ENCODE measurements around the gene ACLY.

ACLY gene

GRCh38 chr17:41965694-41966462 is 47.1 kb upstream of the ACLY start:
- Histone ChIP-seq H3K4me3 (ENCODE audit: low read depth, low read length) (peak overlapping the region; percentile 90), H3K9me3 (ENCODE audit: severe bottlenecking) (no peaks in the 10 kb centered on the region), H3K36me3 (peaks cover 38% of the 10 kb centered on the region), H3K27me3 (ENCODE audit: insufficient read depth, low read depth, severe bottlenecking) (no peaks in the 10 kb centered on the region), H3K27ac (peak overlapping the region; percentile 88)
- DNase-seq, result peak; percentile 97
- TF ChIP-seq, protein P1, sequence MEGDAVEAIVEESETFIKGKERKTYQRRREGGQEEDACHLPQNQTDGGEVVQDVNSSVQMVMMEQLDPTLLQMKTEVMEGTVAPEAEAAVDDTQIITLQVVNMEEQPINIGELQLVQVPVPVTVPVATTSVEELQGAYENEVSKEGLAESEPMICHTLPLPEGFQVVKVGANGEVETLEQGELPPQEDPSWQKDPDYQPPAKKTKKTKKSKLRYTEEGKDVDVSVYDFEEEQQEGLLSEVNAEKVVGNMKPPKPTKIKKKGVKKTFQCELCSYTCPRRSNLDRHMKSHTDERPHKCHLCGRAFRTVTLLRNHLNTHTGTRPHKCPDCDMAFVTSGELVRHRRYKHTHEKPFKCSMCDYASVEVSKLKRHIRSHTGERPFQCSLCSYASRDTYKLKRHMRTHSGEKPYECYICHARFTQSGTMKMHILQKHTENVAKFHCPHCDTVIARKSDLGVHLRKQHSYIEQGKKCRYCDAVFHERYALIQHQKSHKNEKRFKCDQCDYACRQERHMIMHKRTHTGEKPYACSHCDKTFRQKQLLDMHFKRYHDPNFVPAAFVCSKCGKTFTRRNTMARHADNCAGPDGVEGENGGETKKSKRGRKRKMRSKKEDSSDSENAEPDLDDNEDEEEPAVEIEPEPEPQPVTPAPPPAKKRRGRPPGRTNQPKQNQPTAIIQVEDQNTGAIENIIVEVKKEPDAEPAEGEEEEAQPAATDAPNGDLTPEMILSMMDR (IDR thresholded peaks at IDR 0.05; ENCODE audit: low read depth, low read length), result no peak

DNA sequence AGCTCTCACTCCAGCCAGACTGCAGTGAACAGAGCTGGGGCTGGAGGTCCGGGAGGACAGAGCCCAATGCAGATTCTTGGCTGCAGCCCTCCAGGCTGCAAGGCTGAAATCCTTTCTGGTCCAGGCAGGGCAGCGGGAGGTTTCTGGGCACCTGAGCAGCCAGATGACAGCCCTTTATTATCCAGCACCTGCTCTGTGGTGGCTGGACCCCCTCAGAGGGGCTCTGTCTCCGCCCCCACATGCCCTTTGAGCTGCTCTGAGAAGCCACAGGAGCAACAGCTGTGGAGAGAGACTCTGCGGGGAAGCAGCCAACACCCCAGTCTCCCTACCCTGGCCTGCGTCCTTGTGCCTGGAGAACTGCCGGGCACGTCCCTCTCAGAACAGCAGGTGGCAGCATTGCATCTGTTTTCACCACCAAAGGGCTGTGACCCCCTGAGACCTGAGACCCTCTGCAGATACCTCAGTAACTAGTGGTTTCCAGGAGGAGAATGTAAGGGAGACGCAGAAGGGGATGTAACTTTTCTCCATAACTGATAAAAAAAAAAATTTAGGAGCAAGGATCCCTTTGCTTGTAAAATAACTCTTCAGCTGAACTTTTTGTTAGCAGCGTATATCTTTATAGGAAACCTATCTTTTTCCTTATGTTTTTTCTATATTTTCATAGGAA is 44.1 kb upstream of the ACLY start:
- H3K9me3 ChIP-seq (ENCODE audit: severe bottlenecking), result no peaks in the 10 kb centered on the region
- TF ChIP-seq, protein P1 (IDR thresholded peaks at IDR 0.05; ENCODE audit: low read depth, low read length), result peak; percentile 96
- DNase-seq, result peak; percentile 88
- peaks cover 10% of the 10 kb centered on the region for H3K36me3 ChIP-seq
- H3K4me3 ChIP-seq (ENCODE audit: low read depth, low read length), result no peak overlapping the region
- no peak overlapping the region for H3K27ac ChIP-seq
- no peaks in the 10 kb centered on the region for H3K27me3 ChIP-seq (ENCODE audit: insufficient read depth, low read depth, severe bottlenecking)

DNA sequence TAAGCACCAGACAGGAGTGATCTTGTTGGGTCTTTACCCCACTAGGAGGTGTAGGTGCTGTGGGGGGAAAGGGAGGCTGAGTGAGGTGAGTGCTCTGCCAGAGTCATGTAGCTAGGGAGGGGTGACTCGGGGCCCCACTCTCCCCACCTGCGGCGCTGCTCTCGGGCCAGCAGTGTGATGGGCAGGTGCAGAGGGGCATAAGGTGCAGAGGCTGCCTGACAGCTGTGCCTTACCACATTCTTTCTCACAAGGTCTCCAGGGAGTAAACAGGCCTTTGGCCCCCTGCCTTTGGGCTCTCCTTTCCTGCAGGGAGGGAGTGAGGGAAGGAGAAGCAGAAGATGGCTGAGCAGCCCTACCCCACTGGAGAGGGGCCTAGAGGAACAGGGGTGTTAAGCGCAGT is 43.4 kb upstream of the ACLY start:
- Histone ChIP-seq H3K27me3 (ENCODE audit: insufficient read depth, low read depth, severe bottlenecking) (no peaks in the 10 kb centered on the region), H3K4me3 (ENCODE audit: low read depth, low read length) (no peak overlapping the region), H3K9me3 (ENCODE audit: severe bottlenecking) (no peaks in the 10 kb centered on the region), H3K36me3 (peaks cover 4% of the 10 kb centered on the region; the same call in 1 of the 2 replicates), H3K27ac (no peak overlapping the region)
- TF ChIP-seq, protein P1 (IDR thresholded peaks at IDR 0.05; ENCODE audit: low read depth, low read length), result no peak
- no peak for DNase-seq

DNA sequence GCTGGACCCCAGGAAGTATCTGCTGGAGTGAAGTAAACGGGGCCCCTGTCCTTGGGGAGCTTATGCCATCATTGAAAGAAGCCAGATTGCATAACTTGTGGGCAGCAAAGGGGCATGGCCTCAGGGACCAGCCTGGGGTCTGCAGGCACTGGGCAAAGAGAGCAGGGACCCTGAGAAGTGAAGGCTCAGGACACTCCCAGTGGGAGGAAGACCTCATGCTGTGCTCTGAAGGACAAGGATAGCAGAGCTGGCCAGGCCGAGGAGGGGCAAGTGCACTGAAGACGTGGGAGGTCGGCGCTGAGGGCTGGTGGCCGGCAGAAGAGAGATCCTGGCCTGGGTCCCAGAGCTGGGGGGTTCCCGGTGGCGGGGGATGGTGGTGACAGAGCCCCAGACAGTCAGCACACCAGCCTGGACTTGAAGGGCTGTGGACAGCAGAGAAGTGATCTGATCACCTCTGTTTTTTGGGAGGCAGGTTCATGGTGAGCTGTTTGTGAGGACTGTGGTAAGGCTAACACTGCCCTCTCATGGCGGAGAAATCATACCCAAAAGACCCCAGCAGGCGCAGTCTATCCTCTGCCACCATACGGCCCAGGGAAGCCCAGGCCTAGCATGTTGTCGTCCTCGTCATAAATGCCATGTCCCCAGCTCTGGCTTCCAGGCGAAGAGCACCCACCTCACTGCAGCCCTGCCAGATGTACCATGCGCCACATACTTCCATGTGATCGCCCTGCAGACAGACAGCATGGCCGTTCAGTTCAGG is 40.8 kb upstream of the ACLY start:
- H3K27me3 ChIP-seq (ENCODE audit: insufficient read depth, low read depth, severe bottlenecking), result no peaks in the 10 kb centered on the region
- TF ChIP-seq, protein P1 (IDR thresholded peaks at IDR 0.05; ENCODE audit: low read depth, low read length), result peak; percentile 96
- H3K36me3 ChIP-seq, result no peaks in the 10 kb centered on the region; the same call in 1 of the 2 replicates
- DNase-seq, result peak; percentile 94
- peak overlapping the region; percentile 71 for H3K27ac ChIP-seq
- H3K9me3 ChIP-seq (ENCODE audit: severe bottlenecking), result no peaks in the 10 kb centered on the region
- no peak overlapping the region for H3K4me3 ChIP-seq (ENCODE audit: low read depth, low read length)

DNA sequence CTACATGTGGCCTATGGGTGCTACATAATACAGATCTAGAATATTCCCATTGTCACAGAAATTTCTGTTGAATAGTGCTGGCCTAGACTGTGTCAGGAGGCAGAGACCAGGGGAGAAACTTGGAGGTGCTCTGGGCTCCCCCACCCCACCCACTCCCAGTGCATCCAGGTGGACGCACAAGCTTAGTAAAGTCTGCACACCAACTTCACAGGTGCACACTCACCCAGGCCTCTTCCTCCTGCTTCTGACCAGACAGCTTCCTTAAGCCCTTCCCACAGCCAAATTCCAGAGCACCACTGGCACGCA is 40.2 kb upstream of the ACLY start:
- DNase-seq, result no peak
- no peak overlapping the region for H3K4me3 ChIP-seq (ENCODE audit: low read depth, low read length)
- no peaks in the 10 kb centered on the region for H3K27me3 ChIP-seq (ENCODE audit: insufficient read depth, low read depth, severe bottlenecking)
- H3K36me3 ChIP-seq, result no peaks in the 10 kb centered on the region; the same call in 1 of the 2 replicates
- H3K9me3 ChIP-seq (ENCODE audit: severe bottlenecking), result no peaks in the 10 kb centered on the region
- no peak overlapping the region; the same call in 1 of the 2 replicates for H3K27ac ChIP-seq
- TF ChIP-seq, protein P1 (IDR thresholded peaks at IDR 0.05; ENCODE audit: low read depth, low read length), result no peak
